Endothelial cell of umbilical vein (primary cell): ENCODE results near the gene YWHAQ. TPM values are rescaled to one million over a fixed set of nuclear protein-coding genes. Genes with fewer than 3 reads are reported as not detected.
A peak's percentile ranks its signal among the peaks of the same experiment; 100 is the strongest.

Experiments
- BruUV-seq: library from RNA; stranded (reverse); fragments of 400-500 nt; replicated peaks from 2 replicates; lab custom pipeline; 2021; lab: Mats Ljungman, UMichigan
- CTCF ChIA-PET: fragments of 300-600, 350-600 bp; sonication (Branson Sonifier 250); formaldehyde crosslinking; loops from one replicate; lab custom pipeline; 2021; ENCODE audit warnings: antibody characterized with exemption, inconsistent platforms; lab: Charles Lee
- POLR2A ChIA-PET: fragments of 300-600, 350-600 bp; sonication (Branson Sonifier 250); formaldehyde crosslinking; loops from one replicate; lab custom pipeline; 2021; ENCODE audit warnings: antibody characterized with exemption, inconsistent platforms; lab: Charles Lee
- DNase-seq: peaks from one replicate; pipeline ENCODE4 v3.0.0-alpha.2; 2011; ENCODE audit warnings: low read depth, low spot score
- FAIRE-seq: peaks from 2 replicates; lab custom pipeline; 2011; peaks lifted over from hg19 to GRCh38; lab: Jason Lieb, UNC
- H2AFZ ChIP-seq: 2 replicates; pipeline ENCODE4 v1.6.0; 2012; ENCODE audit warnings: low read depth, low read length, control low read depth, inconsistent platforms
- H3K27ac ChIP-seq: 2 replicates; pipeline ENCODE4 v1.5.1; 2011; ENCODE audit warnings: low read depth, mild to moderate bottlenecking, control low read depth, low read length, moderate library complexity; ENCODE audit not compliant: insufficient read depth
- H3K27me3 ChIP-seq, 2 experiments: 2 replicates each; pipeline versions ENCODE4 v1.6.0 to v1.6.1; 2011; ENCODE audit warnings: low read length in 2 of 2, mixed read lengths in 1 of 2; ENCODE audit not compliant: control insufficient read depth in 2 of 2, insufficient read depth in 2 of 2
- H3K36me3 ChIP-seq, 2 experiments: 2 replicates in 1 of 2; 3 replicates in 1 of 2; pipeline ENCODE4 v1.5.1; 2011; ENCODE audit warnings: low read length in 2 of 2, mild to moderate bottlenecking in 1 of 2, moderate library complexity in 1 of 2; ENCODE audit not compliant: control insufficient read depth in 2 of 2, insufficient read depth in 2 of 2; ENCODE audit errors: extremely low read depth in 1 of 2
- H3K4me1 ChIP-seq: 3 replicates; pipeline ENCODE4 v1.5.1; 2011; ENCODE audit warnings: mild to moderate bottlenecking, low read length; ENCODE audit not compliant: control insufficient read depth, insufficient read depth; ENCODE audit errors: extremely low read depth
- H3K4me2 ChIP-seq: 2 replicates; pipeline ENCODE4 v1.6.1; 2011; ENCODE audit warnings: low read length, control low read depth, mixed read lengths; ENCODE audit not compliant: insufficient read depth
- H3K4me3 ChIP-seq, 3 experiments: fragments of 200-600 bp in 1 of 3; sonication (generic), shearing (Covaris generic) in 1 of 3; replicated peaks in 1 of 3; 2 replicates each; pipeline ENCODE4 v1.5.1; 2011 to 2016; ENCODE audit warnings: control low read depth in 3 of 3, low read length in 3 of 3, mild to moderate bottlenecking in 2 of 3, inconsistent platforms in 1 of 3, low read depth in 1 of 3, moderate library complexity in 1 of 3; ENCODE audit not compliant: insufficient read depth in 1 of 3
- H3K79me2 ChIP-seq: 2 replicates; pipeline ENCODE4 v1.6.0; 2012; ENCODE audit warnings: low read length, inconsistent platforms; ENCODE audit not compliant: control insufficient read depth, insufficient read depth
- H3K9ac ChIP-seq: replicated peaks from 2 replicates; pipeline ENCODE3; 2011; ENCODE audit warnings: low read length, control low read depth; ENCODE audit not compliant: insufficient read depth; ENCODE audit errors: extremely low read depth
- H3K9me1 ChIP-seq: replicated peaks from 3 replicates; pipeline ENCODE4 v1.6.0; 2011; ENCODE audit warnings: mild to moderate bottlenecking, low read length; ENCODE audit not compliant: control insufficient read depth, insufficient read depth; ENCODE audit errors: extremely low read depth
- H3K9me3 ChIP-seq: replicated peaks from 2 replicates; pipeline ENCODE4 v1.5.1; 2012; ENCODE audit warnings: low read length, inconsistent platforms; ENCODE audit not compliant: control insufficient read depth, insufficient read depth
- H4K20me1 ChIP-seq: replicated peaks from 2 replicates; pipeline ENCODE3; 2011; ENCODE audit warnings: mild to moderate bottlenecking, low read length; ENCODE audit not compliant: control insufficient read depth, insufficient read depth; ENCODE audit errors: extremely low read depth
- CTCF ChIP-seq, 2 donors: IDR thresholded peaks; 1 replicate in 1 of 2; 2 replicates in 1 of 2; pipeline ENCODE4 v1.5.1; 2011; ENCODE audit warnings: low read length in 2 of 2, mild to moderate bottlenecking in 2 of 2, moderate library complexity in 2 of 2, control low read depth in 1 of 2, inconsistent platforms in 1 of 2, low read depth in 1 of 2; ENCODE audit not compliant: insufficient read depth in 1 of 2; ENCODE audit errors: extremely low read depth in 1 of 2
- EZH2 ChIP-seq: IDR thresholded peaks from 2 replicates; pipeline ENCODE4 v1.6.1; 2012; ENCODE audit warnings: borderline replicate concordance, low read depth, mild to moderate bottlenecking, moderate library complexity, low read length, inconsistent platforms; ENCODE audit not compliant: severe bottlenecking
- FOS ChIP-seq: IDR thresholded peaks from 2 replicates; pipeline ENCODE4 v1.6.1; 2011; ENCODE audit warnings: mild to moderate bottlenecking, low read length, moderate library complexity, borderline replicate concordance; ENCODE audit not compliant: insufficient read depth
- GATA2 ChIP-seq: IDR thresholded peaks from 2 replicates; pipeline ENCODE4 v1.7.0; 2011; ENCODE audit warnings: low read depth, mild to moderate bottlenecking, moderate library complexity, mixed read lengths, low read length; ENCODE audit not compliant: insufficient read length, insufficient read depth
- JUN ChIP-seq: IDR thresholded peaks from 2 replicates; pipeline ENCODE4 v1.6.1; 2011; ENCODE audit warnings: borderline replicate concordance, low read depth; ENCODE audit not compliant: insufficient read length, insufficient read depth
- MAX ChIP-seq: IDR thresholded peaks from 2 replicates; pipeline ENCODE4 v1.6.1; 2011; ENCODE audit not compliant: insufficient read depth, insufficient read length
- MYC ChIP-seq: IDR thresholded peaks from one replicate; pipeline ENCODE4 v1.6.1; 2011; ENCODE audit warnings: mild to moderate bottlenecking, low read depth, low read length
- POLR2A ChIP-seq: IDR thresholded peaks from 2 replicates; pipeline ENCODE4 v1.6.1; 2012; ENCODE audit warnings: low read depth, mild to moderate bottlenecking, control low read depth, low read length
- POLR2AphosphoS5 ChIP-seq: IDR thresholded peaks from 2 replicates; pipeline ENCODE4 v1.6.1; 2012; ENCODE audit warnings: low read depth, mild to moderate bottlenecking, control low read depth, low read length, moderate library complexity; ENCODE audit not compliant: insufficient read depth
- dilution Hi-C: fragments of 300-500 bp; cut with MboI; formaldehyde crosslinking; loops from one replicate; pipeline ENCODE4 v1.15.0; 2019; ENCODE audit warnings: low sequenced_read_pairs; ENCODE audit not compliant: extremely low pct_ligation_motif_present
- intact Hi-C: fragments of 100-400 bp; cut with micrococcal nuclease; formaldehyde crosslinking; loops from one replicate; pipeline ENCODE4 v1.10.0; 2022
- polyA plus RNA-seq, 4 experiments: library from polyadenylated mRNA; depleted of rRNA in 3 of 4; stranded (reverse) in 3 of 4; unstranded in 1 of 4; fragments of >200 nt; gene quantifications; 2 replicates each; pipeline versions ENCODE4 v1.2.1 to v1.2.3, GENCODE V29; 2011 to 2012; ENCODE audit warnings: missing spikeins in 1 of 4
- total RNA-seq: library from RNA; stranded (reverse); gene quantifications from 2 replicates; pipeline ENCODE4 v1.2.3, GENCODE V29; 2021

YWHAQ gene
- total and polyA plus RNA-seq, 2 donors (not counting 3 experiments of a cell fraction or from before 2014, with no cell fraction given) = 217 to 456 TPM

- peaks cover 13% of the 10 kb centered on the region for H4K20me1 ChIP-seq
- CTCF ChIA-PET = interaction anchor here (1.4 kb wide), 1 partner anchor 23 kb away, joined by 3 read pairs; no protein-coding TSS in a partner anchor
- DNase-seq (no peak), FAIRE-seq (peak; percentile 59)
- no peaks in the 10 kb centered on the region for H3K9me3 ChIP-seq
- intact Hi-C loops = loop anchor here (1.0 to 10.0 kb wide), 6 partner anchors 43 to 413 kb away; partner anchors contain the start of genes CPSF3, ITGB1BP1, KLF11 and TAF1B
- H2AFZ ChIP-seq = no peak overlapping the region
- no peak for TF ChIP-seq MAX
- no peak for TF ChIP-seq GATA2
- no peak for TF ChIP-seq POLR2A
- no peak for TF ChIP-seq JUN
- TF ChIP-seq CTCF (IDR thresholded peaks at IDR 0.05; ENCODE audit: extremely low read depth in 1 of 2, insufficient read depth in 1 of 2, low read depth in 1 of 2, low read length in 2 of 2) = no peak
- no peak for TF ChIP-seq POLR2AphosphoS5
- TF ChIP-seq MYC = no peak
- TF ChIP-seq EZH2 = no peak
- no peak for TF ChIP-seq FOS
- BruUV-seq = no TSS peak
- no peak overlapping the region for H3K4me3 ChIP-seq
- H3K27me3 ChIP-seq = no peaks in the 10 kb centered on the region
- no peak overlapping the region for H3K9ac ChIP-seq
- no peak overlapping the region for H3K4me2 ChIP-seq
- POLR2A ChIA-PET = no interaction called here
- peaks cover 21% of the 10 kb centered on the region for H3K4me1 ChIP-seq
- peaks cover 0 to 7% of the 10 kb centered on the region in 2 experiments for H3K36me3 ChIP-seq
- H3K79me2 ChIP-seq = peaks cover 32% of the 10 kb centered on the region
- dilution Hi-C loops = no loop called here
- no peaks in the 10 kb centered on the region for H3K9me1 ChIP-seq
- H3K27ac ChIP-seq = no peak overlapping the region
Measured at GRCh38 chr2:9631878-9632700, 1.3 kb upstream of the YWHAQ start.
